ENCODE measurements around the gene RABAC1. TPM values are rescaled to one million over a fixed set of nuclear protein-coding genes. Genes with fewer than 3 reads are reported as not detected.

The RABAC1 gene
- total and polyA plus RNA-seq, 2 of the 13 experiments (the other 11 are each of a cell fraction or from before 2014, with no cell fraction given): 37.4 to 74.0 TPM

- TF ChIP-seq SP2 (CRISPR knock-in tag; IDR thresholded peaks at IDR 0.05) (no peak), MIER2 (CRISPR knock-in tag; IDR thresholded peaks at IDR 0.05) (no peak), SCMH1 (CRISPR knock-in tag; IDR thresholded peaks at IDR 0.05; ENCODE audit: borderline replicate concordance) (no peak), ZSCAN22 (CRISPR knock-in tag; IDR thresholded peaks at IDR 0.05) (peak; percentile 88), ESRRA (CRISPR knock-in tag; IDR thresholded peaks at IDR 0.05; ENCODE audit: low read depth) (no peak), FOXA1 (IDR thresholded peaks at IDR 0.05) (no peak), FOXA1 (CRISPR knock-in tag; IDR thresholded peaks at IDR 0.05) (no peak), HOXA7 (CRISPR knock-in tag; IDR thresholded peaks at IDR 0.05) (no peak), AGO1 (IDR thresholded peaks at IDR 0.05; ENCODE audit: low read depth, low read length, poor library complexity, severe bottlenecking) (no peak), ETS1 (CRISPR knock-in tag; IDR thresholded peaks at IDR 0.05) (no peak), THYN1 (CRISPR knock-in tag; IDR thresholded peaks at IDR 0.05; ENCODE audit: borderline replicate concordance, low read depth) (no peak), PATZ1 (CRISPR knock-in tag; IDR thresholded peaks at IDR 0.05) (peak; percentile 62), EZH2 (conservative IDR thresholded peaks at IDR 0.05; ENCODE audit: low read depth, low read length) (peak; percentile 81; the same call in 1 of the 2 replicates), JDP2 (CRISPR knock-in tag; IDR thresholded peaks at IDR 0.05; ENCODE audit: borderline replicate concordance) (no peak), SYNCRIP (IDR thresholded peaks at IDR 0.05; ENCODE audit: insufficient read depth, low read depth, low read length) (no peak), RXRB (CRISPR knock-in tag; IDR thresholded peaks at IDR 0.05; ENCODE audit: borderline replicate concordance) (no peak), GATAD2A (CRISPR knock-in tag; IDR thresholded peaks at IDR 0.05) (no peak), FOSL2 (CRISPR knock-in tag; IDR thresholded peaks at IDR 0.05) (0 out of 2 replicates have a peak, but pooled peaks have one; percentile 6), SAP130 (CRISPR knock-in tag; IDR thresholded peaks at IDR 0.05; ENCODE audit: low read depth) (no peak), NCOA2 (CRISPR knock-in tag; IDR thresholded peaks at IDR 0.05) (no peak), RFX3 (CRISPR knock-in tag; IDR thresholded peaks at IDR 0.05) (no peak), HINFP (CRISPR knock-in tag; IDR thresholded peaks at IDR 0.05; ENCODE audit: low read depth) (no peak), EED (CRISPR knock-in tag; IDR thresholded peaks at IDR 0.05) (no peak), NCOA5 (CRISPR knock-in tag; IDR thresholded peaks at IDR 0.05) (no peak), EHMT2 (IDR thresholded peaks at IDR 0.05; ENCODE audit: borderline replicate concordance, low read depth, low read length) (no peak), ZBTB46 (CRISPR knock-in tag; IDR thresholded peaks at IDR 0.05; ENCODE audit: borderline replicate concordance) (no peak)
Measured at GRCh38 chr19:41934849-41935374, 24.2 kb downstream of the RABAC1 start (continued).

All from HepG2 (cell line).